ENCODE results near the gene CD69.
"Not testable (repeated sequence)": the region's sequence is repeated elsewhere in the genome, so short reads cannot be mapped to it uniquely, and the experiment has no call there.

Gene CD69

GRCh38 chr12:9719790-9720189 lies 40.9 kb downstream of the CD69 start:
- no peak for TF ChIP-seq CTCF (IDR thresholded peaks at IDR 0.05; ENCODE audit: control insufficient read depth, extremely low read depth, insufficient read depth)
- H3K4me3 ChIP-seq (ENCODE audit: low read depth, low read length): no peak overlapping the region
- DNase-seq (ENCODE audit: low read depth): no peak

- no peak for DNase-seq (ENCODE audit: low read depth)
- no peak for TF ChIP-seq CTCF (IDR thresholded peaks at IDR 0.05; ENCODE audit: control insufficient read depth, extremely low read depth, insufficient read depth)
- no peak overlapping the region for H3K4me3 ChIP-seq (ENCODE audit: low read depth, low read length)
Measured at GRCh38 chr12:9718968-9719367, 41.7 kb downstream of the CD69 start.

GRCh38 chr12:9717070-9717925 lies 43.4 kb downstream of the CD69 start:
- DNase-seq (ENCODE audit: low read depth): no peak
- H3K4me3 ChIP-seq (ENCODE audit: low read depth, low read length): no peak overlapping the region
- TF ChIP-seq CTCF (IDR thresholded peaks at IDR 0.05; ENCODE audit: control insufficient read depth, extremely low read depth, insufficient read depth): no peak

GRCh38 chr12:9713032-9713558 lies 47.6 kb downstream of the CD69 start:
- DNase-seq (ENCODE audit: low read depth); H3K4me3 ChIP-seq (ENCODE audit: low read depth, low read length): not testable (repeated sequence)

GRCh38 chr12:9711664-9712063 lies 49.0 kb downstream of the CD69 start:
- DNase-seq (ENCODE audit: low read depth): no peak
- no peak for TF ChIP-seq CTCF (IDR thresholded peaks at IDR 0.05; ENCODE audit: control insufficient read depth, extremely low read depth, insufficient read depth)

GRCh38 chr12:9710584-9711375 lies 49.9 kb downstream of the CD69 start:
- no peak for DNase-seq (ENCODE audit: low read depth)
- TF ChIP-seq CTCF (IDR thresholded peaks at IDR 0.05; ENCODE audit: control insufficient read depth, extremely low read depth, insufficient read depth): no peak
- no peak overlapping the region for H3K4me3 ChIP-seq (ENCODE audit: low read depth, low read length)

More at GRCh38 chr12:9711664-9712063, 49.0 kb downstream of the CD69 start:
- no peak overlapping the region for H3K4me3 ChIP-seq (ENCODE audit: low read depth, low read length)

- no peak for TF ChIP-seq CTCF (IDR thresholded peaks at IDR 0.05; ENCODE audit: control insufficient read depth, extremely low read depth, insufficient read depth)
- H3K4me3 ChIP-seq (ENCODE audit: low read depth, low read length): no peak overlapping the region
- DNase-seq (ENCODE audit: low read depth): no peak
Measured at GRCh38 chr12:9708853-9709252, 51.8 kb downstream of the CD69 start.

Measured in LNCaP clone FGC (cell line).